GM18526 (cell line): Measurements from ENCODE around the gene RABL6.

ENCODE experiments used
- POLR2A ChIP-seq: IDR thresholded peaks from 3 replicates; pipeline ENCODE4 v1.6.1; 2011; ENCODE audit not compliant: insufficient read length; ENCODE audit errors: extremely low read depth

RABL6 gene

GRCh38 chr9:136860933-136861873, 53.5 kb downstream of the RABL6 start:
- no peak for TF ChIP-seq POLR2A

GRCh38 chr9:136861874-136862457, 54.2 kb downstream of the RABL6 start:
- no peak for TF ChIP-seq POLR2A

- TF ChIP-seq POLR2A, result no peak
Observed at GRCh38 chr9:136862849-136863622, 55.3 kb downstream of the RABL6 start.

DNA sequence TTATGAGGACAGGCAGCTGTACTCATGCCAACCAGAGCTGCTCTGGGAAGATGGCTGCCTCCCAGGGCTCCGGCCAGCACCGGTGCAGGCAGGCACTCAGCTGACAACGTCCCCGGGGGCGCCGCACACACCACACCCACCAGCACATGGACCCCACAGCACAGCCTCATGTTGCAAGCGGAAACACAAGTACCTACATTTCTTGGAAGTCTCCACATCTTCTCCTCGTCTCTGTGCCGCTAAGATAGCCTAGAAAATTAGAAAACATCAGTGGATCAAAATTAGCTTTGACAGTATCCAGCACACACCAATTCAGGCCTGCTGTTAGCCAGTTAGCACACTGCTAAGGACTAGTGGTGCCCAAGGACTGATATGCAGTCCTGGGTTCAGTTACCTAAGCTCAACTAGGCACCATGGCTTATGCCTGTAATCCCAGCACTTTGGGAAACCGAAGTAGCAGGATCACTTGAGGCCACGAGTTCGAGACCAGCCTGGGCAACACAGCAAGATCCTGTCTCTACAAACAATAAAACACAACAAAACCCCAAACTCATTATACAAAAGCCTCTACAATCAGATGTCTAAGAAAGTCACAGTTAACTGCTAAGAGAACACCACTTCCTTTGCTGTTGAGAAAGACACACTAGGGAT, 56.0 kb downstream of the RABL6 start:
- no peak for TF ChIP-seq POLR2A

DNA sequence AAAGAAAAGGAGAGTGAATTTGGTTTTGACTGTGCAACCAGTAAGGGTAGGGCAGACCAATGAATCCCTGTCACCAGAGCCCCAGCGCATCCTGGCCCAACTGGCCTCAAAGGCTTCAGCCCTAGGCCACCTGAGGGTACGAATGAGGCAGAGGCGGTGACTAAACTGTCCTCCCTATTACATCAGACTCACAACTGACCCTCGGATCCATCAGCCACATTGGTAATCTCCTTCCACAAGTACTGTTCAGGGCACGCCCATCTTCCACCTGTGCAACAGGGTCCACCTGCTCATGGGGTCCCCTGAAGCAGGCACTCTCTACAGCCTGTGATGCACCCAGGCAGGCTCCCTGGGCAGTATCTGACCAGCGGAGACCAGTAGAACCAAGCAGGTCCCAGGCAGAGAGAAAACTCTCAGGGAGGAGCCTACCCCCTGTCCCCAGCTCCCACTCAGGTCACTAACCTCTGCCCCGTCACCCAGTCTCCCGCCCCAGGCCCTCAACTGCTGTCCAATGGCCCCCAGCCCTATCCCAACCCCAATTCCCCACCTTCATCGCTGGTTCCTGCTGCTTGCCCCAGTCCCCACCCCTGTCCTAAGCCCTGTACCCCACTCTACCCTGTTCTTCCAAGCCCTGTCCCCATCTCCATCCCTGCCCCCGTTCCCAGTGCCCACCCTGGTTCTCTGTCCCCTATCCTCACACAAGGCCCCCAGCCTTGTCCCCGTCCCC, 57.5 kb downstream of the RABL6 start:
- no peak for TF ChIP-seq POLR2A

- TF ChIP-seq POLR2A, result no peak
Observed at GRCh38 chr9:136865768-136866103, 58.0 kb downstream of the RABL6 start.

DNA sequence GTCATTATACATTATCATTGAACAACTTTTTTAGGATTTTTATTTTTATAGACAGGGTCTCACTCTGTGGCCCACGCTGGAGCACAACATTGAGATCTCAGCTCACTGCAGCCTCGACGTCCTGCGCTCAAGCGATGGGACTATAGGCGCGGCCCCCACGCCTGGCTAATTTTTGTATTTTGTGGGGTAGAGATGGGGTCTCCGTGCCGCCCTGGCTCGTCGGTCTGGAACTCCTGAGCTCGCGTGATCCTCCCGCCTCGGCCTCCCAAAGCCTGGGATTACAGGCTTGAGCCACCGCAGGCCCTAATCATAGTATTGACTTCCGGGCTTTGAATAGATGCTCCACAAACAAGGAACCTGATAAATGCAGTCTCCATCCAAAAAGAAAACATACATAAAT, 59.7 kb downstream of the RABL6 start:
- TF ChIP-seq POLR2A, result no peak

GRCh38 chr9:136867917-136868316, 60.2 kb downstream of the RABL6 start:
- TF ChIP-seq POLR2A, result no peak

DNA sequence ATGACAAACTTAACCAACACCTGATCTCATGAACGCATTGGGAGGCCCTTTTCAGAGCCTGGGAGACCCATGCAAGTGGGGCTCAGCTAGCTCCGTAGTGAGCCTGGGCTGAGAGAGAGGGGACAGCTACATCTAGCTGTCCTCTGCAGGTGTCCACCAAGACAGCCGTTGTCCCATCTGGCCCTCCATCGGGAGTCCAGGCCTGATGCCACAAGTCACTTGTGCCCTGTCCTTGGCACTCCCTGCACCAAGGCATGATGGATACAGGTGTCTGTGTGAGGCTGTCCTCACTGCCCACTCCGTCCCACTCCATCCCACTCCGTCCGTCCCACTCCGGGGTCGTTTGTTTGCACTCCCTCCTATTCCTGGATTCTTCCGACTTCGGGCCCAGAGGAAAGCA, 60.9 kb downstream of the RABL6 start:
- no peak for TF ChIP-seq POLR2A

GRCh38 chr9:136875155-136875554, 67.4 kb downstream of the RABL6 start:
- no peak for TF ChIP-seq POLR2A

- no peak for TF ChIP-seq POLR2A
Observed at GRCh38 chr9:136876476-136876875, 68.7 kb downstream of the RABL6 start.

- TF ChIP-seq POLR2A, result no peak
Observed at GRCh38 chr9:136880651-136881050, 72.9 kb downstream of the RABL6 start.

DNA sequence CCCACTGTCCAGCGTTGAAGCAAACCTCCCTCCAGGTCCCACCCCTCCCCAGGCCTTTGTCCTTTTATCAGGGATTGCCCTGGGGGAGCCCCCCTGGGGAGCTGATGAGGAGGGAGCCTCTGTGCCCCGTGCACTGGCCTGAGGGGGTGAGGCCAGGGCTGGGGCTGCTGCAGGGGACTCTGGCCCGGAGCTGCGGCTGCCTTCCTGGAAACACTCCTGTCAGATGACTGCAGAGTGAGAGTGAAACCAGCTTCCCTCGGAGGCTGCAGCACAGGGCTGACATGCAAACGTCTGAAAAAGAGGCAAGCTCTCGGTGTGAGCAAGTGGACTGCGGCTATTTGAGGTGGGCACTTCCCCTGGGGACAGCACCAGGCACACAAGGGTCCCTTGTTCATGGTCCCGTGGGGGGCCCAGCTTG, 74.0 kb downstream of the RABL6 start:
- TF ChIP-seq POLR2A, result peak; percentile 21

DNA sequence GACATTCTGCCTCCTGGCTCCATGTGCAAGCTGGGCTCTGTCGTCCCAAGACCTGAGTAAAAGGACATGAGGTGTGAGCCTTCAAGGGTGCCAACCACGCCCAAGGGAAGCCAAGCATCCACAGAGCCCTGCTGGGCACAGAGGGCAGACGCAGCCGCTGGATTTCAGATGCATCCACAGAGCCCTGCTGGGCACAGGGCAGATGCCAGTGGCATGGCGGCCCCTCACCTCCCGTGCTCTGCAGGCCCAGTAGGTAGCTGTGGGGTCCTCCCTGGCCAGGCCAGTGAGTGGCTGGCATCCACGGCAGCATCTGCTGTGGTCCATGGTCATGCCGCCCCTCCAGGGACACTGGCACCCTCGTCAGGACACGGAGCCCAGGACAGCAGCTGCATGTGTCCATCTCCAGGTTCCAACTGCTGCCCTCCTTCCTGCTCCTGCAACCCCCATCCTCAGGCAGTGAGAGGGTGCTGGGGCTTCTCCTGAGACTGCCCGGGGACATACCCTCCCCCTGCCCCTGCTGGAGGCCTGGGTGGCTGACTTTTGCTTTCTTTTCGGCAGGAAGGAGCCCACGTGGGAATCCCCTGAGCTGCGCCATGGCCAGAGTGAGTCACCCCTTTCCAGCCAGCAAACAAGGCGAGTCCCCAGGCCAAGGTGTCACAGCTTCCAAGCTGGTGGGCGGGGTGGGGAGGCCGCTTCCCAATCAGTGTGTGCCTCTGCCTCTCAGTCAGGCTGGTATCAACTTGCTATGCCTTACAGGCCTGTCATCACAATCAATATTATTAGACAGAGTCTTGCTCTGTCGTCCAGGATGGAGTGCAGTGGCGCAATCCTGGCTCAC, 74.6 kb downstream of the RABL6 start:
- TF ChIP-seq POLR2A, result peak; percentile 34
